Measurements from ENCODE around the gene NMRK1. TPM values are rescaled to one million over a fixed set of nuclear protein-coding genes. Genes with fewer than 3 reads are reported as not detected.

The NMRK1 gene
- total RNA-seq, 1 experiment from 2014 or later = 7.8 TPM

DNA sequence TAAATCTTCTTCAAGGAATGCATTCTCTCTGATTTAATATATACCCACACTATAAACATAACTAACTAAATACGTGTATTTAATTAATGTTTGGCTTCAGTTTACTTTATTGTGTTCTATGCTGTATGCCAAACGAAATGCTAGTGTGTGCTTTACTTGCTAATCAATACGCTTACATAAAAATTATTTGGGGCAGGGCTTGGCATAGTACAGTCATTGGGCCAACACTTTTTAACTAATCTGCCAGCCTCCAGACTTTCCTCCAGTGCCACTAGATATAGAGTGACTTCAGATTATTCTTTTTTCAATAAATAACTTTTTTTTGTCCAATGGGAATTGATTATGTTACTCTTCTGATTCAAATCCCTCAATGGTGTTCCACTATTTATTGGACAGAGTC lies 51.2 kb downstream of the NMRK1 start (continued):
- TF ChIP-seq CTCF (IDR thresholded peaks at IDR 0.05 in 2 of 3, conservative IDR thresholded peaks at IDR 0.05 in 1 of 3; ENCODE audit: borderline replicate concordance in 1 of 3, insufficient read depth in 1 of 3, low read depth in 2 of 3, low read length in 2 of 3) (no peak), CBX3 (IDR thresholded peaks at IDR 0.05; ENCODE audit: low read depth) (no peak), ZFX (IDR thresholded peaks at IDR 0.05) (no peak)

GRCh38 chr9:75033791-75034473 lies 54.0 kb downstream of the NMRK1 start:
- CTCF ChIA-PET = no interaction called here
- RAD21 ChIA-PET (ENCODE audit: low non-redundant PET in 1 of 2, low total read pairs in 2 of 2, uncharacterized antibody in 2 of 2, unreplicated experiment in 2 of 2) = no interaction called here
- DNase-seq (ENCODE audit: low read depth, low spot score) = no peak
- Histone ChIP-seq H3K36me3 (ENCODE audit: control insufficient read depth in 1 of 2, insufficient read depth in 2 of 2, low read length in 2 of 2) (no peaks in the 10 kb centered on the region), H3K79me2 (ENCODE audit: insufficient read depth, low read length) (no peaks in the 10 kb centered on the region), H3K4me3 (replicated peaks in 1 of 2; ENCODE audit: low read depth in 1 of 2, low read length in 2 of 2) (no peak overlapping the region), H3K27me3 (ENCODE audit: insufficient read depth, low read length) (no peaks in the 10 kb centered on the region), H3K4me2 (ENCODE audit: low read length) (no peak overlapping the region), H3K9me2 (ENCODE audit: insufficient read depth) (no peaks in the 10 kb centered on the region), H3K9me3 (ENCODE audit: control insufficient read depth in 1 of 2, insufficient read depth in 1 of 2, low read depth in 1 of 2, low read length in 2 of 2) (no peaks in the 10 kb centered on the region), H3K4me1 (ENCODE audit: control insufficient read depth in 1 of 2, insufficient read depth in 2 of 2, low read length in 2 of 2) (peaks cover 0 to 2% of the 10 kb centered on the region in 2 experiments; a peak in 2 of 4 replicates), H3K9ac (ENCODE audit: low read length) (no peak overlapping the region), H3K27ac (ENCODE audit: low read depth, low read length) (no peak overlapping the region), H2AFZ (ENCODE audit: low read depth, low read length, poor library complexity, severe bottlenecking) (no peak overlapping the region), H4K20me1 (ENCODE audit: insufficient read depth) (no peaks in the 10 kb centered on the region)
- TF ChIP-seq EZH2 (IDR thresholded peaks at IDR 0.05) (no peak), EGR1 (IDR thresholded peaks at IDR 0.05; ENCODE audit: low read depth) (no peak), ZNF274 (IDR thresholded peaks at IDR 0.05; ENCODE audit: low read depth, low read length) (no peak), CTCF (IDR thresholded peaks at IDR 0.05 in 2 of 3, conservative IDR thresholded peaks at IDR 0.05 in 1 of 3; ENCODE audit: borderline replicate concordance in 1 of 3, insufficient read depth in 1 of 3, low read depth in 2 of 3, low read length in 2 of 3) (no peak), SP1 (IDR thresholded peaks at IDR 0.05; ENCODE audit: low read depth) (no peak), CBX3 (IDR thresholded peaks at IDR 0.05; ENCODE audit: low read depth) (no peak), POLR2A (IDR thresholded peaks at IDR 0.05; ENCODE audit: borderline replicate concordance, extremely low read depth, insufficient read depth, insufficient read length) (no peak), SIN3A (IDR thresholded peaks at IDR 0.05; ENCODE audit: low read depth) (no peak), EZH2phosphoT487 (IDR thresholded peaks at IDR 0.05; ENCODE audit: borderline replicate concordance) (no peak), ATF3 (IDR thresholded peaks at IDR 0.05) (no peak), FOSL1 (IDR thresholded peaks at IDR 0.05; ENCODE audit: low read depth) (no peak), ELF1 (IDR thresholded peaks at IDR 0.05; ENCODE audit: borderline replicate concordance, low read depth) (no peak), MAX (IDR thresholded peaks at IDR 0.05) (no peak)
- TF ChIP-seq, protein P1, sequence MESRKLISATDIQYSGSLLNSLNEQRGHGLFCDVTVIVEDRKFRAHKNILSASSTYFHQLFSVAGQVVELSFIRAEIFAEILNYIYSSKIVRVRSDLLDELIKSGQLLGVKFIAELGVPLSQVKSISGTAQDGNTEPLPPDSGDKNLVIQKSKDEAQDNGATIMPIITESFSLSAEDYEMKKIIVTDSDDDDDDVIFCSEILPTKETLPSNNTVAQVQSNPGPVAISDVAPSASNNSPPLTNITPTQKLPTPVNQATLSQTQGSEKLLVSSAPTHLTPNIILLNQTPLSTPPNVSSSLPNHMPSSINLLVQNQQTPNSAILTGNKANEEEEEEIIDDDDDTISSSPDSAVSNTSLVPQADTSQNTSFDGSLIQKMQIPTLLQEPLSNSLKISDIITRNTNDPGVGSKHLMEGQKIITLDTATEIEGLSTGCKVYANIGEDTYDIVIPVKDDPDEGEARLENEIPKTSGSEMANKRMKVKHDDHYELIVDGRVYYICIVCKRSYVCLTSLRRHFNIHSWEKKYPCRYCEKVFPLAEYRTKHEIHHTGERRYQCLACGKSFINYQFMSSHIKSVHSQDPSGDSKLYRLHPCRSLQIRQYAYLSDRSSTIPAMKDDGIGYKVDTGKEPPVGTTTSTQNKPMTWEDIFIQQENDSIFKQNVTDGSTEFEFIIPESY (IDR thresholded peaks at IDR 0.05; ENCODE audit: extremely low read depth, insufficient replicate concordance, low read length) = no peak
- intact Hi-C loops (cut with micrococcal nuclease) = no loop called here
- POLR2A ChIA-PET = no interaction called here
- BruUV-seq (replicated peaks) = no TSS peak
- ATAC-seq = no peak

Measured in HCT116 (cell line).